GM18951 (cell line): Measurements from ENCODE around the gene DYRK1A.

ENCODE experiments used
- POLR2A ChIP-seq: IDR thresholded peaks from 4 replicates; pipeline ENCODE4 v1.6.1; 2011; ENCODE audit warnings: mild to moderate bottlenecking; ENCODE audit not compliant: insufficient read length, insufficient read depth; ENCODE audit errors: extremely low read depth
- in situ Hi-C: fragments of 300-500 bp; cut with MboI; formaldehyde crosslinking; loops from one replicate; pipeline ENCODE4 v1.12.0; 2022; ENCODE audit warnings: low sequenced_read_pairs, mixed read lengths, inconsistent platforms; ENCODE audit not compliant: unreplicated experiment

The DYRK1A gene

DNA sequence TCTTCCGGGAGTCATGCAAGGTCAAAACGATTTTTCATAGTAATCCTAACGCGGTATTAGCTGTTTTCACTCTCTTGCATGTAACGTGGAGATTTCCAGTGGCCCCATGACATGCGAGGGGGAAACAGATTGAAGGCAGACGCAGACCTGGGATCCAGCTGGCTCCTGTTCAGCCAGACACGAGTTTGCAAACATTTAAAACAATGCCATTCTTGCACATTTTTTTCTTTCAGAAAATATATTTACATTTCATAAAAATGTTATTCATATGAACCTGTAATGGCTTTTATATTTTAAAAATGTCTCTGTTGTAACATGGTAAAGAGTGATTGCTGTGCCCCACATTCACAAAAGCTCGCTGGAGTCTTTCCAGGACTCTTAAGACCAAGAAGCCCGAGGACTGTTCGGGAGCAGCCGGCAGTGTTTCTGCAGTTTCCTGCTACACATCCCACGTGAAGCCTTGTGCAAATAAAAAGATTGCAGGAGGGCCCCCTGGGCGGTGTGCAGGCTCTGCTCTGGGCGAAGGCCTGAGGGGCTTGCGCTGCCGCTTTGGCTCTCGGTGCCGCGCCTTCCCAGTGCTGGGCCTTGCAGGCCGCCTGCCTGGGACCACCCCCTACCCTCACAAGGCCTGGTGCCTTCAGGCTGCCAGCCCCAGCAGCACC, 184.9 kb downstream of the DYRK1A start:
- in situ Hi-C loops, result no loop called here
- TF ChIP-seq POLR2A, result no peak

DNA sequence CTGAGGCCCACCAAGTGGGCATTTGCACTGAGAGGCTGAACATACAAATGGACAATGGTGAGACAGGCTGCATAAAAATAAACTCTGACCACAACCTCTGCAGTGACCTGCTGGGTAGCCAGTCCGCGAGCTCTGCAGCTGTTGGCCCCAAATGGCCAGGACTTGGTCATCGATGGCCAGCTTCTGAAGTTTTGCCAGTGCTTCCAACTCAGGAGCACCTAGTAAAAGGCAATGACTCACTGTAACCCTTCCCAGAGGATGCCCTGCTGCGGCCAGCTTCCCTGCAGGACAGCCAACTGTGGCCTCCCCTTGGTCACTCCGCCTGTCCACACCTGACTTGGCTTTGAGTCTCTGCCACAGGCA, 185.4 kb downstream of the DYRK1A start:
- TF ChIP-seq POLR2A, result no peak
- in situ Hi-C loops, result no loop called here

DNA sequence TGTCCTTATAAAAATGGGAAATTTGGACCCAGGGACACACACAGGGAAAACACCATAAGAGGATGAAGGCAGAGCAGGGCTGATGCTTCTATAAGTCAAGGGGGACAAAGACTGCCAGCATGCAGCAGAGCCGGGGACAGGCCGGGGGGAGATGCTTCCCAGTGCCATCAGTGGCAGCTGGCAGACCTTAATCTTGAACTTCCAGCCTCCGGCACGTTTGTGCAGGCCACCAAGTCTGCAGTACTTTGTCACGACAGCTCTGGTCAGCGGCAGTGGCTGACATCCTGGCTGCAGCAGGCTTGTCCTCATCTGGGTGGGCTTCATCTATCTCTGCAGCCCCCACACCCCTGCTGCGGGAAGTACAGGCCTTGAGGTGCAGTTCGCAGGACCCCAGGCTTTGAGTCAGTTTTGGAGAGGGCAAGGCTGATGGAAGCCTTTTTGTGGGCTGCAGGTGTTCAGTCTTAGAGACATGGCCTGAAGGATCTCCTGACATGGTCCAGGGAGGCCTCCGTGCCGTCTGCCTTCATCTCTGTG, 186.0 kb downstream of the DYRK1A start:
- TF ChIP-seq POLR2A, result no peak
- in situ Hi-C loops, result no loop called here

GRCh38 chr21:37553078-37553481, 186.5 kb downstream of the DYRK1A start:
- in situ Hi-C loops, result no loop called here
- no peak for TF ChIP-seq POLR2A

DNA sequence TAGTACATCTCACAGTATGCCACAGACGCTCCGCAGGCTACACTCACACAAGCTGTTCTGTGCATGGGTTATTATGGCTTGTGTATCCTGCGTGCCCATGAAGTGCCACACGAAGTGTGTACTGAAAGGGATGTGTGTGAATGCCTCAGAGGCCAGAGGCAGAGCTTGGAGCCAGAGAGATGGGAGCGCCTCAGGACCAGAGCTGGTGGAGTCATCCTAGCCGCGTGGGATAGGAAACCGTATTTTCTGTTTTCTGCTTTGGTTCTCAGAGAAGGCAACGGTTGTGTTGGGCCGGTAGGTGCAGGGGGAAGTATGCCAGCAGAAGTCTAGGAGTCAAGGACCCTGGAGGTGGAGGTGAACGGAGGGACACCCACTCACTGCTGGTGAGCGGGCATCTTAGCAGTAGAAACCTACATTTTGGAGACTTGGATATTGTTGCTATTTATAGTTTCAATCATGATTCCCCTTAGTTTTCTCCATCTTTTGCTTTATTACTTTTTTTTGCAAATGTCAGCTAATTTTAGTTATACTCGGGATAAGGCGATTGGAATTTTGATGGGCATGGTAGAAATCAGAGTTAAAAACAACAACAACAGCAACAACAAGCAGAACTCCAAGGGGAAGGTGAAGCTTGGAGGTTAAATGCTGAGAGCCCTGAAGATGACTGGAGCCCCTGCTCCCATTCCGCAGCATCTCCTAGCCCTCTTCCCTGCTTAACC, 188.2 kb downstream of the DYRK1A start:
- no peak for TF ChIP-seq POLR2A

GRCh38 chr21:37555672-37556261, 189.2 kb downstream of the DYRK1A start:
- no peak for TF ChIP-seq POLR2A
- in situ Hi-C loops, result no loop called here

More for the DNA sequence above, 188.2 kb downstream of the DYRK1A start:
- in situ Hi-C loops, result no loop called here

DNA sequence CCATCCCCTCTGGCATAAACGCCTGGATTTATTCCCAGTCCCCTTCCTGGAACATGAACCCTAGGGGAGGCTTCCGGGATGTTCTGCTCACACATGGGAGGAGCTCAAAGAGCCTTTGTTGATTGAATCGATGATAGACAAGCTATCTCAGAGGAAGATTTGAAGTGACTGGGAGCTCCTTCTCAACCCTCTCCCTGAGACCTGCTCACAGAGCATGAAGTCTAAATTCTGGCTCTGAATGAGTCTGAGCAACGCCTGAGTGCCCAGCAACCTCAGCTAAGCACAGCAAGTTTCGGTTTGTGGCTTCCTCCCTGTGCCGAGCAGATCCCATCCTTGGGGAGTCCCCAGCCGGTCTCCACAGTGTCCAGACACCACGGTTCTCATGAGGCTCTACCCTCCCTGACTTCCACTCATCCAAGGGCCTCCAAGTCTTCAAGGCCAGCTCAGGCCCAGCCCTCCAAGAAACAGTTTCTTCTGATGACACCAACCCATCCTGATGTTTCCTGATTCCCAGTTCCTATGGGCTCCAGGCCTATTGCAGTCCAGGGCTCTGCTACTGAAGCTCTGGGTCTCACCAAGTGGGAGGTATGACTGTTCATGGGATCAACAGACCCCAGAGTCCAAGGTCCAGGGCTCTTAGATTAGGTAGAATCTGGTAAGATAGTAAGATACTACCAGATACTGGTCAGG, 190.8 kb downstream of the DYRK1A start:
- no peak for TF ChIP-seq POLR2A
- in situ Hi-C loops, result no loop called here

DNA sequence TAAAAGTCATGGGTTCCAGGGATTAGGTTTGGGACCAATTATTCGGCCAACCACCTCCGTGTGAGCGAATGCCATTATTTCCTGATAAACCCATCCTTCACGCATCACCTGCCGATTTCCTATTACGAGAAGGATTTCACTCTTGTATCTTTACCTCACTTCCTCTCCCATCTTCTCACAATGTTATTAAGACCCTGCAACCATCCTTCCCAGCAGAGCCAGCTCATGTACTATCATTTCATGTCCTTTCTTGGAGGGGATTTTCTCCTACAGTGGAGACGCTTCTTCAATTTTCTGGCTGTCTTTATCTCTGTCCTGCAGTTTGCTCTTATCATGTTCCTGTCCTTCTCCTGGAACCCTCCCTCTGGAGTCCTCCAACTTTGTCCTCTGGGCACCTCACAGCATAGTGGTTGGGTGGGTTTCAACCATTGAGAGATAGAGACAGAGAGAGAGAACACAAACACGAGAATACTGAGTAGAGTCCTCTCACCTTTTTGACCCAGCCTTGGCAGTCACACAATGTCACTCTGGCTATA, 192.2 kb downstream of the DYRK1A start:
- in situ Hi-C loops, result no loop called here
- TF ChIP-seq POLR2A, result no peak

DNA sequence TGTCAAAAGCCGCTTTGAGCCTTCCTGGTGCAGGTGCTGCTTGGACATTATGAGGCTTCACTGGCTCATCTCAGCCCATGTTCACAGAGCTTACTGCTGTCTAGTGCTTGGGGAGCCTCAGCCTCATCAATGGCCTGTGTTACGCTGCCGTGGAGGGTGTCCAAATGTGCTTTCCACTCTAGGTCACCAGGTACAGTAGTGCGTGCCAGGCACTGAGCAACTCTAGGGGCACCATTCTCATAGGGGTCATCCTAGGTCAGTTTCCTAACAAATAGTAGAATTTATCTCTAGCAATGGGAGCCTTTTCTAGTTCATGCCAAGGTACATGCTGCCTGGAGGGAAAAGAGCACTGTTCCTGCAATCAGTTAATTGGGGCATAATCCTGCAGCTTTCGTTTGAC, 193.8 kb downstream of the DYRK1A start:
- in situ Hi-C loops, result no loop called here
- TF ChIP-seq POLR2A, result no peak

- no peak for TF ChIP-seq POLR2A
- in situ Hi-C loops, result no loop called here
These were observed 194.9 kb downstream of the DYRK1A start for GRCh38 chr21:37561506-37561905.

- TF ChIP-seq POLR2A, result no peak
- in situ Hi-C loops, result no loop called here
These were observed 195.7 kb downstream of the DYRK1A start for GRCh38 chr21:37561941-37562919.
